Measurements from ENCODE around the gene SLF2.

Gene SLF2

GRCh38 chr10:100997360-100998182 is 84.8 kb downstream of the SLF2 start:
- ATAC-seq: peak; percentile 71
- TF ChIP-seq TOX (CRISPR knock-in tag; IDR thresholded peaks at IDR 0.05; ENCODE audit: borderline replicate concordance) (no peak), CREB5 (CRISPR knock-in tag; IDR thresholded peaks at IDR 0.05; ENCODE audit: low read depth) (no peak), OSR1 (CRISPR knock-in tag; IDR thresholded peaks at IDR 0.05) (no peak), ZFP3 (CRISPR knock-in tag; IDR thresholded peaks at IDR 0.05) (peak; percentile 94), ZNF70 (CRISPR knock-in tag; IDR thresholded peaks at IDR 0.05) (no peak), ESRRG (CRISPR knock-in tag; IDR thresholded peaks at IDR 0.05) (no peak), ARNTL (CRISPR knock-in tag; IDR thresholded peaks at IDR 0.05; ENCODE audit: borderline replicate concordance, low read depth) (no peak)

GRCh38 chr10:100998183-100998990 is 85.6 kb downstream of the SLF2 start:
- ATAC-seq: peak; percentile 55
- no peak for TF ChIP-seq PPARA (CRISPR knock-in tag; IDR thresholded peaks at IDR 0.05; ENCODE audit: borderline replicate concordance)
- TF ChIP-seq PATZ1 (CRISPR knock-in tag; IDR thresholded peaks at IDR 0.05; ENCODE audit: borderline replicate concordance): 0 out of 2 replicates have a peak, but pooled peaks have one; percentile 14
- peak; percentile 14; the same call in 1 of the 2 replicates for TF ChIP-seq TCF4 (CRISPR knock-in tag; IDR thresholded peaks at IDR 0.05; ENCODE audit: borderline replicate concordance)

- ATAC-seq: peak; percentile 57
- TF ChIP-seq GLIS3 (CRISPR knock-in tag; IDR thresholded peaks at IDR 0.05): 0 out of 2 replicates have a peak, but pooled peaks have one; percentile 35
- no peak for TF ChIP-seq PATZ1 (CRISPR knock-in tag; IDR thresholded peaks at IDR 0.05; ENCODE audit: borderline replicate concordance)
- no peak for TF ChIP-seq BACH2 (CRISPR knock-in tag; IDR thresholded peaks at IDR 0.05; ENCODE audit: borderline replicate concordance)
- peak; percentile 27; the same call in 1 of the 2 replicates for TF ChIP-seq ZFP30 (CRISPR knock-in tag; IDR thresholded peaks at IDR 0.05)
Observed at GRCh38 chr10:100998991-100999741, 86.4 kb downstream of the SLF2 start.

- TF ChIP-seq ISL1 (CRISPR knock-in tag; IDR thresholded peaks at IDR 0.05) (no peak), PPARA (CRISPR knock-in tag; IDR thresholded peaks at IDR 0.05; ENCODE audit: borderline replicate concordance) (no peak), TSHZ2 (CRISPR knock-in tag; IDR thresholded peaks at IDR 0.05) (no peak), POU6F1 (CRISPR knock-in tag; IDR thresholded peaks at IDR 0.05; ENCODE audit: borderline replicate concordance, low read depth) (no peak), CREB5 (CRISPR knock-in tag; IDR thresholded peaks at IDR 0.05; ENCODE audit: low read depth) (no peak), TOX (CRISPR knock-in tag; IDR thresholded peaks at IDR 0.05; ENCODE audit: borderline replicate concordance) (no peak), TCF4 (CRISPR knock-in tag; IDR thresholded peaks at IDR 0.05; ENCODE audit: borderline replicate concordance) (no peak), ZNF8 (CRISPR knock-in tag; IDR thresholded peaks at IDR 0.05) (no peak), ZFP3 (CRISPR knock-in tag; IDR thresholded peaks at IDR 0.05) (no peak), ZFP30 (CRISPR knock-in tag; IDR thresholded peaks at IDR 0.05) (no peak)
- no peak for ATAC-seq
Observed at GRCh38 chr10:100999742-101000126, 87.0 kb downstream of the SLF2 start, which contains the start of gene LZTS2. LZTS2 (plus strand) TSS chr10:100999808; CDS start chr10:101002539, 2,731 bp downstream.
